DOHH2 (cell line): ENCODE measurements around the gene TRPC3.

ENCODE experiments used
- H3F3A ChIP-seq: fragments of 200-600 bp; sonication (generic), shearing (Covaris generic); 2 replicates; pipeline ENCODE4 v1.6.0; 2016; ENCODE audit warnings: antibody characterized with exemption, mild to moderate bottlenecking; ENCODE audit not compliant: control insufficient read depth, insufficient read depth
- H3K27ac ChIP-seq: fragments of 200-600 bp; sonication (generic); 2 replicates; pipeline ENCODE4 v1.5.1; 2014; ENCODE audit warnings: low read depth, mild to moderate bottlenecking, low read length, moderate library complexity
- H3K27me3 ChIP-seq: fragments of 200-600 bp; sonication (generic); 2 replicates; pipeline ENCODE4 v1.6.1; 2014; ENCODE audit warnings: mild to moderate bottlenecking, low read length, mixed read lengths; ENCODE audit not compliant: control insufficient read depth
- H3K36me3 ChIP-seq: fragments of 200-600 bp; sonication (generic); 2 replicates; pipeline ENCODE4 v1.6.1; 2014; ENCODE audit warnings: mild to moderate bottlenecking, low read length, moderate library complexity, mixed read lengths; ENCODE audit not compliant: control insufficient read depth
- H3K4me1 ChIP-seq: fragments of 200-600 bp; sonication (generic); 2 replicates; pipeline ENCODE4 v1.6.1; 2014; ENCODE audit warnings: mild to moderate bottlenecking, low read length, mixed read lengths; ENCODE audit not compliant: control insufficient read depth
- H3K4me2 ChIP-seq: fragments of 200-600 bp; sonication (generic); 2 replicates; pipeline ENCODE4 v1.6.0; 2014; ENCODE audit warnings: mild to moderate bottlenecking, low read length, moderate library complexity
- H3K4me3 ChIP-seq: fragments of 200-600 bp; sonication (generic); 2 replicates; pipeline ENCODE4 v1.5.1; 2014; ENCODE audit warnings: mild to moderate bottlenecking, low read length, mixed read lengths
- H3K79me2 ChIP-seq: fragments of 200-600 bp; sonication (generic); 2 replicates; pipeline ENCODE4 v1.6.1; 2014; ENCODE audit warnings: mild to moderate bottlenecking, low read length, mixed read lengths; ENCODE audit not compliant: control insufficient read depth
- H3K9me2 ChIP-seq: fragments of 200-600 bp; sonication (generic); replicated peaks from 2 replicates; pipeline ENCODE4 v1.6.1; 2014; ENCODE audit warnings: mild to moderate bottlenecking, low read length, mixed read lengths; ENCODE audit not compliant: control insufficient read depth
- H3K9me3 ChIP-seq: fragments of 200-600 bp; sonication (generic); 2 replicates; pipeline ENCODE4 v1.6.1; 2014; ENCODE audit warnings: antibody characterized with exemption, low read length, mixed read lengths; ENCODE audit not compliant: control insufficient read depth, insufficient read depth
- H4K20me1 ChIP-seq: fragments of 200-600 bp; sonication (generic); 2 replicates; pipeline ENCODE4 v1.6.0; 2014; ENCODE audit warnings: low read depth, mild to moderate bottlenecking, antibody characterized with exemption, low read length, moderate library complexity; ENCODE audit not compliant: control insufficient read depth, insufficient read depth
- CTCF ChIP-seq: fragments of 200-600 bp; sonication (generic); IDR thresholded peaks from one replicate; pipeline ENCODE4 v1.5.1; 2014; ENCODE audit warnings: antibody characterized with exemption, mild to moderate bottlenecking, low read depth, low read length; ENCODE audit not compliant: poor library complexity, severe bottlenecking
- EZH2phosphoT487 ChIP-seq: fragments of 200-600 bp; sonication (generic); IDR thresholded peaks from 2 replicates; pipeline ENCODE4 v1.6.1; 2017; ENCODE audit warnings: borderline replicate concordance, mild to moderate bottlenecking, antibody characterized with exemption, low read length, moderate library complexity, mixed read lengths

TRPC3 gene

GRCh38 chr4:121842862-121843261 lies 109.0 kb downstream of the TRPC3 start:
- TF ChIP-seq CTCF (no peak), EZH2phosphoT487 (no peak)
- H4K20me1 ChIP-seq = no peaks in the 10 kb centered on the region
- no peaks in the 10 kb centered on the region for H3K27me3 ChIP-seq
- H3K9me3 ChIP-seq = no peaks in the 10 kb centered on the region
- no peak overlapping the region for H3K27ac ChIP-seq
- H3K9me2 ChIP-seq = no peaks in the 10 kb centered on the region
- H3K4me3 ChIP-seq = no peak overlapping the region
- H3K36me3 ChIP-seq = peaks cover 16% of the 10 kb centered on the region
- no peaks in the 10 kb centered on the region for H3F3A ChIP-seq
- H3K4me1 ChIP-seq = no peaks in the 10 kb centered on the region
- no peaks in the 10 kb centered on the region for H3K79me2 ChIP-seq
- no peak overlapping the region for H3K4me2 ChIP-seq

GRCh38 chr4:121838136-121838535 lies 113.7 kb downstream of the TRPC3 start:
- no peaks in the 10 kb centered on the region; the same call in 1 of the 2 replicates for H3F3A ChIP-seq
- no peaks in the 10 kb centered on the region for H3K9me2 ChIP-seq
- TF ChIP-seq CTCF (no peak), EZH2phosphoT487 (no peak)
- H3K27ac ChIP-seq = no peak overlapping the region
- H3K36me3 ChIP-seq = peaks cover 10% of the 10 kb centered on the region
- H3K27me3 ChIP-seq = no peaks in the 10 kb centered on the region
- no peak overlapping the region for H3K4me2 ChIP-seq
- no peaks in the 10 kb centered on the region for H3K79me2 ChIP-seq
- no peaks in the 10 kb centered on the region for H3K9me3 ChIP-seq
- H3K4me1 ChIP-seq = no peaks in the 10 kb centered on the region
- H4K20me1 ChIP-seq = no peaks in the 10 kb centered on the region
- H3K4me3 ChIP-seq = no peak overlapping the region

- Histone ChIP-seq H3K79me2 (no peaks in the 10 kb centered on the region), H3K4me2 (no peak overlapping the region), H3K4me3 (no peak overlapping the region), H3K27ac (no peak overlapping the region), H3K9me2 (no peaks in the 10 kb centered on the region), H3K36me3 (peaks cover 8% of the 10 kb centered on the region), H3F3A (peaks cover 11% of the 10 kb centered on the region; the same call in 1 of the 2 replicates), H3K4me1 (peaks cover 7% of the 10 kb centered on the region), H3K9me3 (no peaks in the 10 kb centered on the region), H4K20me1 (no peaks in the 10 kb centered on the region), H3K27me3 (no peaks in the 10 kb centered on the region)
- TF ChIP-seq CTCF (no peak), EZH2phosphoT487 (no peak)
These were observed 122.3 kb downstream of the TRPC3 start for GRCh38 chr4:121829511-121829910.
